Activated CD8-positive, alpha-beta memory T cell treated with anti-CD3 and anti-CD28 coated beads, Interleukin-2, amount 10 ng/mL, durations not matched to agents 7 days and 5 days (primary cell): ENCODE results near the gene IRF8. TPM values are rescaled to one million over a fixed set of nuclear protein-coding genes. Genes with fewer than 3 reads are reported as not detected.

Source experiments
- ATAC-seq: fragments of 150-1000 bp; cut with Tn5 transposase; one replicate; pipeline ENCODE4 v1.10.0; 2021; ENCODE audit warnings: moderate library complexity
- CTCF ChIA-PET: fragments of 350-600 bp; sonication (Branson Sonifier 250); formaldehyde crosslinking; loops from one replicate; lab custom pipeline; 2021; ENCODE audit warnings: antibody characterized with exemption; lab: Charles Lee
- DNase-seq: peaks from one replicate; pipeline ENCODE4 v3.0.0-alpha.2; 2020
- H3K27ac Mint-ChIP-seq: one replicate; pipeline ENCODE4 v1.8.0; 2021; ENCODE audit warnings: mild to moderate bottlenecking, mixed read lengths
- H3K27me3 Mint-ChIP-seq: one replicate; pipeline ENCODE4 v1.8.0; 2021; ENCODE audit warnings: mixed read lengths
- H3K36me3 Mint-ChIP-seq: one replicate; pipeline ENCODE4 v1.8.0; 2021; ENCODE audit warnings: mild to moderate bottlenecking, mixed read lengths
- H3K4me1 Mint-ChIP-seq: one replicate; pipeline ENCODE4 v1.8.0; 2021; ENCODE audit warnings: mixed read lengths
- H3K4me3 Mint-ChIP-seq: one replicate; pipeline ENCODE4 v1.8.0; 2021; ENCODE audit warnings: mild to moderate bottlenecking, moderate library complexity, mixed read lengths
- H3K9me3 Mint-ChIP-seq: one replicate; pipeline ENCODE4 v1.8.0; 2022; ENCODE audit warnings: low read depth, mixed read lengths
- microRNA-seq: library from miRNA; unstranded; fragments of <30 nt; microRNA quantifications from one replicate; pipeline ENCODE4 v1.2.0, GENCODE V29; 2022
- total RNA-seq, 2 experiments: library from RNA; stranded (reverse); gene quantifications; one replicate each; pipeline ENCODE4 v1.2.3, GENCODE V29; 2021

Gene IRF8
- total RNA-seq, 2 experiments from 2014 or later, result 8.4 to 11.1 TPM

DNA sequence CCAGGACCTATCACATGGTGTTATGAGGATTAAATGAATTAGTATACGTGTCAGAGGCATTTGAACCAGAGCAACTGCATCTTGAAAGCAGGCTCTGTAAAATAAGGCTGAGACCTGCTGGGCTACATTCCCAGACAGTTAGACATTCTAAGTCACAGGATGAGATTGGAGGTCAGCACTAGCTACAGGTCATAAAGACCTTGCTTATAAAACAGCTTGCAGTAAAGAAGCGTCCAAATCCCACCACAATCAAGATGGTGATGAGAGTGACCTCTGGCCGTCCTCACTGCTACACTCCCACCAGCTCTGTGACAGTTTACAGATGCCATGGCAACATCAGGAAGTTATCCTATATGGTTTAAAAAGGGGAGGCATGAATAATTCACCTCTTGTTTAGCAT lies 71.8 kb downstream of the IRF8 start:
- CTCF ChIA-PET, result interaction anchor here (2.6 kb wide), 1 partner anchor 150 kb away, joined by 10 read pairs; no protein-coding TSS in a partner anchor
- Mint-ChIP-seq H3K36me3 (peaks cover 2% of the 10 kb centered on the region), H3K27ac (no peak overlapping the region), H3K27me3 (peaks cover 38% of the 10 kb centered on the region), H3K9me3 (peaks cover 3% of the 10 kb centered on the region), H3K4me1 (peaks cover 7% of the 10 kb centered on the region), H3K4me3 (no peak overlapping the region)
- DNase-seq, result no peak
- no peak for ATAC-seq

Small RNA genes within 50 kb of the gene (microRNA-seq; reads per million reads assigned to microRNA genes)
- gene MIR6774, result not detected

Other genes with a start within 250 kb of the IRF8 start
- gene GINS2, start 210.2 kb upstream of the IRF8 start, total RNA-seq, result 10 to 100 TPM; 49.3 to 61.7 TPM
- under 1 TPM; 0.23 to 0.41 TPM for gene C16orf74, start 148.1 kb upstream of the IRF8 start, total RNA-seq
- gene EMC8, start 99.6 kb upstream of the IRF8 start, total RNA-seq, result 10 to 100 TPM; 32.2 to 33.9 TPM
- gene COX4I1, start 99.5 kb upstream of the IRF8 start, total RNA-seq, result 100 to 1,000 TPM; 422 to 473 TPM